Thoracic aorta (tissue), 2 donors: ENCODE data around the gene OSBPL1A. TPM values are rescaled to one million over a fixed set of nuclear protein-coding genes. Genes with fewer than 3 reads are reported as not detected.

Experiments used
- ATAC-seq: fragments of 150-250 bp; one replicate; pipeline ENCODE4 v1.8.0; 2017; ENCODE audit warnings: low read depth; ENCODE audit not compliant: insufficient number of reproducible peaks, low FRiP score
- DNase-seq: peaks from one replicate; pipeline ENCODE4 v3.0.0-alpha.2; 2020; ENCODE audit warnings: low spot score
- H3K27ac ChIP-seq, 2 donors: fragments of 200-600 bp; sonication (generic); 1 replicate in 1 of 2; 2 replicates in 1 of 2; pipeline ENCODE4 v1.5.1; 2016; ENCODE audit warnings: mild to moderate bottlenecking in 2 of 2, moderate library complexity in 2 of 2
- H3K27me3 ChIP-seq: fragments of 200-600 bp; sonication (generic); replicated peaks from 2 replicates; pipeline ENCODE4 v1.6.0; 2016; ENCODE audit warnings: mild to moderate bottlenecking; ENCODE audit not compliant: insufficient read depth
- H3K36me3 ChIP-seq: fragments of 200-600 bp; sonication (generic); one replicate; pipeline ENCODE4 v1.5.1; 2016
- H3K4me1 ChIP-seq, 2 donors: fragments of 200-600 bp; sonication (generic); 1 replicate in 1 of 2; 2 replicates in 1 of 2; pipeline versions ENCODE4 v1.5.1 to v1.6.0; 2016; ENCODE audit warnings: low read depth in 2 of 2, mild to moderate bottlenecking in 1 of 2; ENCODE audit not compliant: control insufficient read depth in 1 of 2
- H3K4me3 ChIP-seq: fragments of 200-600 bp; sonication (generic); 2 replicates; pipeline ENCODE4 v1.5.1; 2016; ENCODE audit warnings: mild to moderate bottlenecking
- H3K9me3 ChIP-seq: fragments of 200-600 bp; sonication (generic); 2 replicates; pipeline ENCODE4 v1.5.1; 2016
- total RNA-seq, 2 donors: library from RNA; depleted of rRNA; stranded (reverse); fragments of >200 nt; gene quantifications; one replicate each; pipeline versions ENCODE4 v1.1.0 to v1.2.3, GENCODE V29; 2016
- TF ChIP-seq, protein P1 (sequence below): fragments of 200-600 bp; sonication (generic); IDR thresholded peaks from one replicate; pipeline ENCODE4 v1.5.1; 2019; ENCODE audit warnings: antibody characterized with exemption

Gene OSBPL1A
- total RNA-seq, 2 donors from 2014 or later, result 35.1 to 53.7 TPM

DNA sequence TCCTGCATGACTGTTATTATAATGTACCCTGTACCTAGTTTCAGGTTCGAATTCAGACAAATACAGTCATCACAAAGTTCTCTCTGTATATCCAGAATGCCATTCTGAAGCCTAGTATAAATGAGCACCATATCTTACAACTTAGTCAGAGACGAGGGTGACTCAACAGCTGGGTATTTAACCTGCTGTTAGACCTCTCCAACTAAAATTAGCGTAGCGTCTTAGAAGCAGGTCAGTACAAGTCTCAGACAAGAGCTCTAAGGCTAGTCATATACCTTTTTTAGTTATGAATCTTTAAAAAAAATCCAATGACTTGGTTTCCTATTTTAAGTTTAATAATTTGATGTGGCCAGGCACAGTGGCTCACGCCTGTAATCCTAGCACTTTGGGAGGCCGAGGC is 184.7 kb downstream of the OSBPL1A start:
- peak; percentile 95 for ATAC-seq
- Histone ChIP-seq H3K4me3 (no peak overlapping the region), H3K4me1 (peaks cover 11 to 36% of the 10 kb centered on the region in 2 donors), H3K36me3 (no peaks in the 10 kb centered on the region), H3K27ac (peak overlapping the region; percentile 26 to 35), H3K27me3 (no peaks in the 10 kb centered on the region), H3K9me3 (no peaks in the 10 kb centered on the region)
- DNase-seq, result no peak
- TF ChIP-seq, protein P1, sequence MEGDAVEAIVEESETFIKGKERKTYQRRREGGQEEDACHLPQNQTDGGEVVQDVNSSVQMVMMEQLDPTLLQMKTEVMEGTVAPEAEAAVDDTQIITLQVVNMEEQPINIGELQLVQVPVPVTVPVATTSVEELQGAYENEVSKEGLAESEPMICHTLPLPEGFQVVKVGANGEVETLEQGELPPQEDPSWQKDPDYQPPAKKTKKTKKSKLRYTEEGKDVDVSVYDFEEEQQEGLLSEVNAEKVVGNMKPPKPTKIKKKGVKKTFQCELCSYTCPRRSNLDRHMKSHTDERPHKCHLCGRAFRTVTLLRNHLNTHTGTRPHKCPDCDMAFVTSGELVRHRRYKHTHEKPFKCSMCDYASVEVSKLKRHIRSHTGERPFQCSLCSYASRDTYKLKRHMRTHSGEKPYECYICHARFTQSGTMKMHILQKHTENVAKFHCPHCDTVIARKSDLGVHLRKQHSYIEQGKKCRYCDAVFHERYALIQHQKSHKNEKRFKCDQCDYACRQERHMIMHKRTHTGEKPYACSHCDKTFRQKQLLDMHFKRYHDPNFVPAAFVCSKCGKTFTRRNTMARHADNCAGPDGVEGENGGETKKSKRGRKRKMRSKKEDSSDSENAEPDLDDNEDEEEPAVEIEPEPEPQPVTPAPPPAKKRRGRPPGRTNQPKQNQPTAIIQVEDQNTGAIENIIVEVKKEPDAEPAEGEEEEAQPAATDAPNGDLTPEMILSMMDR, result no peak

DNA sequence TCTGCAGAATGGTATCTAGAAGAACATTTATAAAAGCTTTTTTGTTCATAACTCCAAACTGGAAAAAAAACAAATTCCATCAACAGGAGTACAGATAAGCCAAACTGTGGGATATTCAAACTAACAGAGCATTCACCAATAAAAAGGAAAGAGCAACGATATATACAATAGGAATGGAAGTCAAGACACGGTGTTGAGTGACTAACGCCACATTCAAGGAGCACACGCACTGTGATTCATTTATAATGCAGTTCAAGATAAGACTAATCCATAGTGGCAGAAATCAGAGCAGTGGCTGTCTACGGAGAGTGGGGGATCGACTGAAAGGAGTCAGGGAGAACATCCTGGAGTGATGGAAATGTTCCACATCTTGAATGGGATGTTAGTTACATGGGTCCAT is 188.1 kb downstream of the OSBPL1A start:
- no peaks in the 10 kb centered on the region for H3K36me3 ChIP-seq
- no peak for DNase-seq
- no peak overlapping the region for H3K27ac ChIP-seq
- no peaks in the 10 kb centered on the region for H3K9me3 ChIP-seq
- ATAC-seq, result no peak
- H3K27me3 ChIP-seq, result no peaks in the 10 kb centered on the region
- no peak overlapping the region for H3K4me3 ChIP-seq
- peaks cover 0 to 12% of the 10 kb centered on the region in 2 donors for H3K4me1 ChIP-seq
- TF ChIP-seq, protein P1, result no peak

GRCh38 chr18:24208270-24209035 is 189.2 kb downstream of the OSBPL1A start:
- Histone ChIP-seq H3K4me1 (peaks cover 0 to 3% of the 10 kb centered on the region in 2 donors), H3K36me3 (no peaks in the 10 kb centered on the region), H3K4me3 (no peak overlapping the region), H3K27ac (no peak overlapping the region), H3K9me3 (no peaks in the 10 kb centered on the region), H3K27me3 (no peaks in the 10 kb centered on the region)
- DNase-seq, result no peak
- ATAC-seq, result no peak
- TF ChIP-seq, protein P1, result no peak

DNA sequence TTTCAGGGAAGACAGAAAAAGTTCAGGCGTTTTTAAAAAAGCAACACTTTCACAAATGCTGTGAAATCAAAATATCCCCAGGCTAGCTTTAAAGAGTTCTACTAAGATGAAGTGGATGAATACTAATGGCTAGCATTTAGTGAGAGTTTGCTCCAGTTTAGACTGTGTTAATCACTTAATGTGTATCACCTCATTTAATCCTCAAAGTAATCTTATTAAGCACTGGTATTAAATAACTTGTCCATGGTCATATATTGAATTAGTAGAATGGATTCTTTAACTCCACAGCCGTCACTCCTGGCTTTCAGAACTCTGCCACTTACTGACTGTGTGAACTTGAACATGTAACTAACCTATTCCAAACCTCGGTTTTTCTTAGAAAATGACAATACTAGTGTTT is 192.7 kb downstream of the OSBPL1A start:
- H3K4me1 ChIP-seq, result peaks cover 4 to 9% of the 10 kb centered on the region in 2 donors
- no peaks in the 10 kb centered on the region for H3K27me3 ChIP-seq
- DNase-seq (no peak), ATAC-seq (no peak)
- no peak overlapping the region for H3K27ac ChIP-seq
- H3K9me3 ChIP-seq, result no peaks in the 10 kb centered on the region
- H3K4me3 ChIP-seq, result no peak overlapping the region
- no peaks in the 10 kb centered on the region for H3K36me3 ChIP-seq
- TF ChIP-seq, protein P1, result no peak

DNA sequence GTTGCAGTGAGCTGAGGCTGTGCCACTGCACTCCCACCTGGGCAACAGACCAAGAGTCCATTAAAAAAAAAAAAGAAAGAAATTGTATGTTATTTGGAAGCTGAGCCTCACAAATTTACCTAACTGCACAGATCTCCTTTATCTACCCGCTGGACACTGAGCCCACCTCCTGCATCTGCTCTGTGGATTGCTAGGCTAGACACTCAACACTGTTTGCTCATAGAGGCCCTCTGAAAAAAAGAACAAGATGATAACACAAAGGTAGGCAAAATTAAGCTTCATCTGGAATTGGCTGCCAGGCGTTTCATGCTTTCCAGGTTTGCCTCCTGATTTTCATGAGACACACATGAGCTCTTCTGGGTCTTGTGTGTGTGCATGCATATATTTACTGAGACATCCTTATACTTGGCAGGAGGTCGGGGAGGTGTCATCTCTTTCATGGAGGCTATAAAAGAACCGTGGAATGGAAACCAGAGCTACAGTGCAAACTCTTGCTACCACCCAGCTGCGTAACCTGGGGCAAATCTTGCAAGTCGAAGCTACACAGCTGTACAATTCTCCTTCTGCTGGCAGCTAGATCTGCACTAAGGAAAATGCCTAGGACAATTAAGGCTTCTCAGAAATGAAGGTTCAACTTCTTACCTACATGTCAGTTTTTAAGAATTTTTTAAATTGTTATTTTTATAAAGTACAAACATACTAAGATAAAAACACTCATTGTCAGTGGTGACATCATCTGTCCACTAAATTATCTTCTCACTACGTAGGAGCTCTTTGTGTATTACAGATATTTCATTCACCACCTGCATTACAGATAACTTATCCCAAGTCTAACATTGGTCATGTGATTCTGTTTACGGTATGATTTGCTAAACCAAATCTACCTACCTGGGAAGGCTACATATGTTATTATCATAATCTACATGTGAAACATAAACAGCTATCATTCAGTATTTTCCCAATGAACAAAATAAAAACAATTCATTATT is 195.6 kb downstream of the OSBPL1A start:
- Histone ChIP-seq H3K4me1 (peaks cover 4 to 9% of the 10 kb centered on the region in 2 donors), H3K36me3 (no peaks in the 10 kb centered on the region), H3K27ac (no peak overlapping the region), H3K9me3 (no peaks in the 10 kb centered on the region), H3K4me3 (no peak overlapping the region), H3K27me3 (no peaks in the 10 kb centered on the region)
- TF ChIP-seq, protein P1, result no peak
- ATAC-seq (no peak), DNase-seq (no peak)
